Inflammatory macrophage treated with lipopolysaccharide for 4 hours (primary cell): ENCODE measurements around the gene ELL2.

Experiments used
- DNase-seq: peaks from one replicate; pipeline ENCODE4 v3.0.0-alpha.2; 2020

Gene ELL2

DNA sequence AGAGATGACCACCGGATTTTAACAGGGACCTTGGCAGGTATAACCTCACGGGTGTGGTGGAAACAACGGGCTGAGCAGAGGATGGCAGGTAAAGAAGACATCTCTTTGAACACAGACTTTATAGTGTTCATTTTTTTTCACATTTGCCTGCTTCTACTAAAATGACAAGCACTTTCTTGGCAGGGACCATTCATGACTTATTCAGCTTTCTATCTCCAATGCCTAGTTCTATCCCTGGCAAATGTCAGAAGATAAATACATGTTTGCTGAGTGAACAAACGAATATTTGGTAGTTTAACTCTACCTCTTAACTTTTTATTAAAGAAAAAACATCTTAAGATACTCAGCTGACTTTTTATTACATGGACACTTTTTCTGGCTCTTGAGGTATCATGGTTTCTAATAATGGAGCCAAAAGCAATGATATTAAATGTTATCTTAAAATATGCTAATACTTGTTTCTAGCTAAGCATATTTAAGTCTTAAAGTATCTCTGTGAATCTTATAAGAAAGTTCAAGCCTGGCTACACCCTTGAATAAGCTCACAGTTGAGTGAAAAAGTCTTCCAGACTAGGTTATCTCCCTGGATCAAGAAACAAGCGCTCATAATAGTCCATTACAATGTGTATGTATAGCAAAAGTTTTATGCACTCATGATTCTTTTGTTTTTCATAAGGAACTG, 8.5 kb downstream of the ELL2 start:
- DNase-seq: no peak

DNA sequence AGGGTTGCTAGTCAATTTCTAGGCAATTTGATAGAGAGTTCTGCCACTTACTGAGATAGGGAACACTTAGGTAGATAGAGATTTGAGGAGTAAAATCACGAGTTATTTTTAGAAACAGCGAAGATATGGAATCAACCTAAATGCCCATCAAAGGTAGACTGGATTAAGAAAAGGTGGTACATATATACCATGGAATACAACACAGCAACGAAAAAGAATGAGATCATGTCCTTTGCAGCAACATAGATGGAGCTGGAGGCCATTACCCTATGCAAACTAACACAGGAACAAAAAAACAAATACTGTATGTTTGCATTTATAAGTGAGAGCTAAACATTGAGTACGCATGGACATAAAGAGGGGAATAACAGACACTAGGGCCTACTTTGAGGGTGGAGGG, 9.7 kb downstream of the ELL2 start:
- no peak for DNase-seq

DNA sequence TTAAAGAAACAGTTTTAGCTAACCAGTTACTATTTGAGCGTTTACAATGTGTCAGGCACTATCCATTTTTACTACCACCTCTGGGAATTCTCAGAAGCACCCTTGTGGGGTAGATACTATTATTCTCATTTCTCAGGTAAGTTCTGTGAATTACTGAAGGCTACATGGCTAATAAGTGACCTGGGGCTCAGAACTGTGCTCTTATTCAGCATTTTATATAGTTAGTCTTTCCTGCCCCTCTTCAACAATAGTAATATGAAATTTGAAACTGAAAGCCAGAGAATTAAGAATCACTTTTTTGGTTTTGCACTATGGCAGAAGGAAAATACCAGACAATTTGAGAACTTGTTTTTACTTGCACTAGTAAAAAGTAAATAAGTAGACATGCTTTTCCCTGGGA, 11.8 kb downstream of the ELL2 start:
- DNase-seq: no peak

DNA sequence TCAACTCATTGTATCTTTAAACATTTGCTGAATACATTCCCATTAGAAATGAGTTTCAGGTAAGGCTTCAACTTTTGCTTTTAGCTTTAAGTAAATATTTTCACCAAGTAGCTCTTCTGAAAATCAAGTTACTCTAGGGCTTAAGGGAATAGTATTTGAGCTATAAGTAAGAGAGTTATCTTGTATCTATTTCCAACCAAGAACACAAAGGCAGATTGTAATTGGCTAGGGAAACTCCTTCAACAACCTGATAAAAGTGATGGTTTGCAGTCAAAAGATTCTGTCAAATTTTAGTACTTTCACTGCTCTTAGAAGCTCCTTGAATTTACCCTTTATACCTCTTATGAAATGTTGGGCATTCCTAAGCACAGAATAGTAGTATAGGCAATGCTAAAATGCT, 13.0 kb downstream of the ELL2 start:
- DNase-seq: no peak

DNA sequence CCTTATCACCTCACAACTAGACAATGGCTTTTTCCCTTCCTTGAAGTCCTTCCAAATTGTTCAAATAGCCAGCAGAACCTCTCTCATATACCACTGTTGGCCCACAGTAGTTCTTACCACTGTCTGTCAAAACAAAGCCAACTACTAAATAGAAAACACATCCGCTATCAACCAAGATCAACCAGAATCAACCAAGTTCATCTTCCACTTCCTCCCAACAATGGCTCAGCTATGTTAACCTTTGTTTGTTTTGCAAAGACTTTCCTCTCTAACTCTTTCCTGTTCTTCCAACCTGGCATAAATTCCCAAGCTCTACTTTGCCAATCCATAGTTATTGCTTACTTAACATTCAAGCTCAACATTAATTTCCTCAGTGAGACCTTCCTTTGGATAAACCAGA, 15.2 kb downstream of the ELL2 start:
- DNase-seq: no peak

- no peak for DNase-seq
Measured at GRCh38 chr5:95942968-95943367, 18.7 kb downstream of the ELL2 start.

GRCh38 chr5:95942414-95942813, 19.2 kb downstream of the ELL2 start:
- DNase-seq: no peak

- DNase-seq: no peak
Measured at GRCh38 chr5:95941756-95942155, 19.9 kb downstream of the ELL2 start.

DNA sequence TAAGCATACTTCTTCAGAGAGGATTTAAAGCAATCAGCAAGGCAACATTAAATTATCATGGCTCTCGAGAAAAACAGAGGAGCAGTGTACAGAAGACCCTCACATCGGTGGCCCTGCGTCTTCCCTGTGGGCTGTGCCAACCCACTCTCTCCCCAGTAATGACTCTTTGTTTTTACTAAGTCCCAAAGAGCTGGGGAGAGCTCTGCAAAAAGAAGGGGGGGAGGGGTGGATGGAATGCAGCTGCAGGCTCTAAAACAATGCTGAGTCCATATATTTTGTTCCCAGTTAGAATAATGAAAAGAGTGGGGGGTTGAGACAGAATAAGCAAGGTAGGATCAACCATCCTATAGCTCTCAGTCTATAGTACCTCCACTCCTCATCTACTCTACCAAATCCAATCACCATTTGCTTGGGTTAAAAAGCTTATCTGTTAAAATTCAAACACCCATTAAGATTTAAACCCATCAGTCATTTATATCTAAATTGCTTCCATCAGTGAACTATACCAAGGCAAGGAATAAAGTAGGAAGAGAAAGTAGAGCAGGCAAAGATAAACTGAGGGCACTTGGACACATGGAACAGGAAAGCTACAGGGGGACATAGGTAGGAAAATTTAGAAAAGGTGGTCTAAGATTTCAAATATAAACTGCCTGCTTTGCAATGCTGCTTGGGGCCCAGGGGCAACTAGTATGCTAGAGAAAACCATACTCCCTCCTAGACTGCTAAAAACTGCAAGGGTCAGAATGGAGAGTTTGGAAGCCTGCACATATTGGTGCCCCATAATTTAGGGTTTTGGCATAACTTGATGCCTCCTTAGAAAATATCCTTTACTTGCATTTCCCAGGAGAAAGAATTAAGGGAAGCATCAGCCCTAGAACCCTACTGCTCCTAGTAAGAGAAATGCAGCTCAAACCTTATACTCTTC, 20.6 kb downstream of the ELL2 start:
- no peak for DNase-seq

DNA sequence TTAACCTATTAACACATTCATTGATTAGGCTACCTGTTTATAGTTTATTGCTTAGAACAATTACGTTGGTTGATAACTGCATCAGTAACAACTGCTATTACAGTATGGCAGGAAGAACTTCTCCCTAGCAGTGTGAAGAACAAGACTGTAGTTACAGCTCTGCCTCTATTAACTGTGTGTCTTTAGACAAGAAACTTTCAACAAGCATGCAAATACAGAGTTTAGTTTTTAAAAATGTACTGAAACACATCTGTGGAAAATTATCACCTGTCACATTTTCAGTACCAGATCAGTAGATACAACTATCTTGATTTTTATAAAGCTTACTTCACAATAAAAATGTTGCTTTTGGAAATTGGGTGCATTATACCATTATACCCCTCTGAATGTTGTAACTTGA, 22.2 kb downstream of the ELL2 start:
- DNase-seq: no peak

DNA sequence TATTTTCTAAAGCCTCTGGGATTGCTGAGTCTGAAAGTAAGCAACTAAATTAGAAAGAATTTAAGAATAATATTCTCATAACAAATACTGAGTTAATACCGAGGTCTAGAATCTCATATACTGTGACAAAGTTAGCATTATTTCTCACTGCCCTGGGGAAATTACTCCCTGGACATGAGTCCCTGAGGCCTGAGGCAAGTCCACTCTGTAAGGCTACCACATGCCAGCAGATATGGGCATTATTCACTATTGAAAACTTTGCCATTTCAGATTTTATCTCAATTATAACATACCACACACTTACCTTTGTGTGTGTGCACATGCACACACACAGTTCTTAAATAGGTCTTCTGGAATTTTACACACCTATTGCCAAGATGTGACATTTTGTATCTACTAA, 22.9 kb downstream of the ELL2 start:
- no peak for DNase-seq

GRCh38 chr5:95938347-95938746, 23.3 kb downstream of the ELL2 start:
- no peak for DNase-seq

- no peak for DNase-seq
Measured at GRCh38 chr5:95937607-95938152, 24.0 kb downstream of the ELL2 start.

DNA sequence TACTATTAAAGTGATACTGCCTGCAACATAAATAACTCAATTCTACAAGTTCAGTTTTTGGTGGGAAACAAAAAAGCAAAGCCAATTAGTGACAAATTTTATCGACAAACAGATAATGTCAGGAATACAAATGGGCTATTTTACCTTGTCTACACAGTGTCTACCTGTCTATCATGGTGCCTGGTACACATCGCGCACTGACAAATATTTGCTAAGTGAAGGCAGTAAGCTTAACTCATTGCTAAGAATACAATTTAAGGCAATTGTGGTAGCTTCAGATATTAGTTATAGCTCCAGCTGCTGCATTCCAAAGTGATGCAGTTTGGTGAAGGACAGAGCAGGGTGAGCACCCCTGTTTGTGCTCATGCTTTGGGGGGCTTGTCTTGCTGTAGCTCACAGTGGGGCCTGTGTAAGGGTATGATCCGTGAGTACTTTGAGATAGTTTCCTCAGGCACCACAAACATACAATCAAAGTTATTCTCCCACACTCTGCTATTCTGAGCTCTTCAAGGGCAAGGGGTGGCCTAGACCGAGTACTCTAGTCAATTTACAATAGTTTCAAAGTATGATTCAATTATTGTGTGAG, 24.7 kb downstream of the ELL2 start:
- no peak for DNase-seq

GRCh38 chr5:95935553-95936100, 26.0 kb downstream of the ELL2 start:
- DNase-seq: no peak

- DNase-seq: no peak
Measured at GRCh38 chr5:95934207-95934804, 27.3 kb downstream of the ELL2 start.

- no peak for DNase-seq
Measured at GRCh38 chr5:95932941-95933340, 28.7 kb downstream of the ELL2 start.

GRCh38 chr5:95931079-95931833, 30.4 kb downstream of the ELL2 start:
- DNase-seq: no peak

DNA sequence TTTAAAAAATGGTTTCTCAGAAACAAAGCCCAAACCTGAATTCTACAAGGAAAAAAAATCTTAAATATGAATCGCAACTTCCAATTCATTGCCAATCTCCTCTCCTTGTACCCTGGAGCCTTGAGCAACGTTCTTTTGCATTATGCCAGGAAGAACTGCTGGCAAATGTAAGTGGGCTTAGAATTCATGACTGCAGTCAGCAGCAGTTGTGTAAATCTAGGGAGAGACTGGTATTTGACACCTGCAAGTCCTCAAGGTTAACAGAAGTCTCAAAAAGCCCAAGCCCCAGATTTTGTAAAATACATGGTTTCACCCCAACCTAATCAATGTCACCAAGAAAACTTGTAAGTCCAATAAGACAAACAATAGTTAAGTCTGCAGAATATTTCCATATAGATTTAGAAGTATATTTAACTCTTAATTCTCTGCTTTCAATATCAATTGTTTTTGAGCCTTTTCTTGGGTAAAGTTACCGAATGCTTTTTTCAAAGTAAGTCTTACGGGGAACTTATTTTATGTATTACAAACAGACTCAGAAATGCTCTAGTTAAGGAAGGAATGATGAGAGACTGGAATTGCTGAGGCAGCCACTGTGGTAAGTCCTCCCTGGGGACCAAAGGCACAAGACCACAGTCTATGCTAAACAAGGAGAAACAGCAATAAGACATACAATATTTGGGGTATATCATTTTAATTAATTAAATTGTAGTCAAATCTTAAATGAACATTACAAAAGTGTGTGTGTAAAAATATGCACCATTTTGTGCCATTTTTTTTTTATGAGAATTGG, 31.3 kb downstream of the ELL2 start:
- no peak for DNase-seq

- no peak for DNase-seq
Measured at GRCh38 chr5:95928724-95929253, 32.9 kb downstream of the ELL2 start.
